B cell (primary cell): Measurements from ENCODE around the gene NOL4.

Source experiments
- CTCF ChIP-seq: fragments of 200-600 bp; IDR thresholded peaks from one replicate; pipeline ENCODE4 v1.8.0; 2022; ENCODE audit warnings: antibody characterized with exemption, mild to moderate bottlenecking
- EZH2 ChIP-seq: IDR thresholded peaks from 2 replicates; pipeline ENCODE4 v1.6.1; 2012; ENCODE audit warnings: borderline replicate concordance, low read depth, mild to moderate bottlenecking, moderate library complexity, low read length; ENCODE audit not compliant: insufficient read depth, poor library complexity, severe bottlenecking

- no peak for TF ChIP-seq CTCF
- TF ChIP-seq EZH2, result no peak
These were observed 37.4 kb upstream of the NOL4 start for GRCh38 chr18:34261865-34262780.
